GM12878 (cell line): ENCODE results near the gene PPP1R11. TPM values are rescaled to one million over a fixed set of nuclear protein-coding genes. Genes with fewer than 3 reads are reported as not detected.

Experiments
- ATAC-seq: fragments of 200-7000 bp; cut with Tn5 transposase; 3 replicates; pipeline ENCODE4 v1.9.1; 2020; ENCODE audit warnings: mild to moderate bottlenecking, moderate library complexity
- BruUV-seq: library from RNA; stranded (reverse); fragments of 400-500 nt; replicated peaks from 2 replicates; lab custom pipeline; 2021; lab: Mats Ljungman, UMichigan
- CTCF ChIA-PET: fragments of 300-600 bp; sonication (Branson Sonifier 250); formaldehyde crosslinking; extraction: SDS; loops from one replicate; lab custom pipeline; 2021; ENCODE audit warnings: inconsistent platforms; lab: Yijun Ruan, JAX
- POLR2A ChIA-PET: fragments of 350-600 bp; formaldehyde crosslinking; extraction: SDS; loops from one replicate; lab custom pipeline; 2021; ENCODE audit warnings: inconsistent platforms; lab: Charles Lee
- RAD21 ChIA-PET: fragments of 300-600 bp; sonication (Branson Sonifier 250); formaldehyde crosslinking; loops from one replicate; lab custom pipeline; 2023; ENCODE audit warnings: antibody characterized with exemption; ENCODE audit not compliant: unreplicated experiment; lab: Charles Lee
- SMC1A ChIA-PET: fragments of 300-600 bp; sonication (Branson Sonifier 250); formaldehyde crosslinking; loops from one replicate; lab custom pipeline; 2023; ENCODE audit not compliant: unreplicated experiment, uncharacterized antibody; lab: Charles Lee
- DNase-seq: peaks from one replicate; pipeline ENCODE4 v3.0.0-alpha.2; 2011; ENCODE audit warnings: low read depth, low spot score
- FAIRE-seq: peaks from 3 replicates; lab custom pipeline; 2011; peaks lifted over from hg19 to GRCh38; lab: Jason Lieb, UNC
- H2AFZ ChIP-seq: 2 replicates; pipeline ENCODE4 v1.6.0; 2011; ENCODE audit warnings: low read depth, low read length, control low read depth; ENCODE audit not compliant: control insufficient read depth
- H3K27ac ChIP-seq: 2 replicates; pipeline ENCODE4 v1.5.1; 2011; ENCODE audit warnings: control low read depth; ENCODE audit not compliant: control insufficient read depth, insufficient read depth
- H3K27me3 ChIP-seq, 2 experiments: replicated peaks in 1 of 2; 2 replicates each; pipeline versions ENCODE4 v1.6.0 to v1.6.1; 2011; ENCODE audit warnings: low read length in 1 of 2; ENCODE audit not compliant: control insufficient read depth in 2 of 2, insufficient read depth in 2 of 2
- H3K36me3 ChIP-seq, 2 experiments: 2 replicates each; pipeline ENCODE4 v1.5.1; 2011; ENCODE audit warnings: low read length in 1 of 2; ENCODE audit not compliant: control insufficient read depth in 2 of 2, insufficient read depth in 2 of 2
- H3K4me1 ChIP-seq: 2 replicates; pipeline ENCODE4 v1.6.1; 2011; ENCODE audit warnings: mild to moderate bottlenecking, low read length, moderate library complexity, mixed read lengths; ENCODE audit not compliant: control insufficient read depth, insufficient read depth
- H3K4me2 ChIP-seq: 2 replicates; pipeline ENCODE4 v1.6.0; 2011; ENCODE audit warnings: control low read depth; ENCODE audit not compliant: control insufficient read depth, insufficient read depth
- H3K4me3 ChIP-seq: fragments of 200-600 bp; sonication (generic); 2 replicates; pipeline ENCODE4 v1.5.1; 2016
- H3K79me2 ChIP-seq: 2 replicates; pipeline ENCODE4 v1.6.0; 2011; ENCODE audit warnings: low read length; ENCODE audit not compliant: control insufficient read depth, insufficient read depth
- H3K9ac ChIP-seq: 2 replicates; pipeline ENCODE4 v1.8.0; 2011; ENCODE audit warnings: low read length, control low read depth, mixed read lengths; ENCODE audit not compliant: control insufficient read depth, insufficient read depth
- H3K9me3 ChIP-seq: replicated peaks from 3 replicates; pipeline ENCODE4 v1.5.1; 2011; ENCODE audit warnings: mild to moderate bottlenecking, low read length; ENCODE audit not compliant: control insufficient read depth, insufficient read depth
- H4K20me1 ChIP-seq: 2 replicates; pipeline ENCODE4 v1.6.0; 2011; ENCODE audit not compliant: control insufficient read depth, insufficient read depth
- BMI1 ChIP-seq: fragments of 450-650 bp; IDR thresholded peaks from 2 replicates; pipeline ENCODE4 v1.6.1; 2016; ENCODE audit warnings: mild to moderate bottlenecking, moderate library complexity, borderline replicate concordance
- CHD1 ChIP-seq: IDR thresholded peaks from 2 replicates; pipeline ENCODE4 v1.6.1; 2012; ENCODE audit warnings: low read depth, low read length, improper control_type of control experiment
- CTCF ChIP-seq, 3 experiments: IDR thresholded peaks in 2 of 3; conservative IDR thresholded peaks in 1 of 3; 2 replicates each; pipeline ENCODE4 v1.5.1; 2011; ENCODE audit warnings: low read depth in 3 of 3, low read length in 3 of 3, mild to moderate bottlenecking in 3 of 3, control low read depth in 2 of 3, moderate library complexity in 2 of 3, inconsistent platforms in 1 of 3, mixed read lengths in 1 of 3; ENCODE audit not compliant: control insufficient read depth in 2 of 3, insufficient read depth in 1 of 3; ENCODE audit errors: extremely low read depth in 1 of 3
- DPF2 ChIP-seq: fragments of 450-650 bp; IDR thresholded peaks from 2 replicates; pipeline ENCODE4 v1.6.1; 2017; ENCODE audit warnings: mild to moderate bottlenecking
- EZH2 ChIP-seq: IDR thresholded peaks from 2 replicates; pipeline ENCODE4 v1.6.1; 2012; ENCODE audit warnings: low read depth, mild to moderate bottlenecking, control low read depth, inconsistent platforms, low read length, borderline replicate concordance; ENCODE audit not compliant: control insufficient read depth
- IKZF2 ChIP-seq, 2 experiments: fragments of 450-650 bp; IDR thresholded peaks; 2 replicates each; pipeline ENCODE4 v1.6.1; 2017; ENCODE audit warnings: mild to moderate bottlenecking in 2 of 2, moderate library complexity in 2 of 2
- JUND ChIP-seq: IDR thresholded peaks from 2 replicates; pipeline ENCODE4 v1.6.1; 2012; ENCODE audit warnings: low read depth, mild to moderate bottlenecking, low read length, improper control_type of control experiment, moderate library complexity
- MEF2A ChIP-seq: IDR thresholded peaks from 2 replicates; pipeline ENCODE4 v1.6.1; 2011; ENCODE audit warnings: low read depth, mild to moderate bottlenecking, low read length, moderate library complexity; ENCODE audit not compliant: insufficient read depth
- POU2F2 ChIP-seq: IDR thresholded peaks from 3 replicates; pipeline ENCODE4 v1.6.1; 2011; ENCODE audit warnings: low read depth, mild to moderate bottlenecking, low read length, borderline replicate concordance
- SUZ12 ChIP-seq: fragments of 200-600 bp; sonication (generic); IDR thresholded peaks from one replicate; pipeline ENCODE4 v1.6.1; 2018; ENCODE audit warnings: antibody characterized with exemption, mild to moderate bottlenecking; ENCODE audit not compliant: unreplicated experiment
- WGBS: methylation state at CpG from one replicate; pipeline ENCODE4 v1.1.6; 2016; ENCODE audit warnings: low lambda C conversion rate; ENCODE audit not compliant: insufficient replicate concordance, insufficient coverage; ENCODE audit errors: missing lambda C conversion rate; 5-methylcytosine and 5-hydroxymethylcytosine counted together
- in situ Hi-C: fragments of 300-500 bp; cut with MboI; formaldehyde crosslinking; loops from 9 replicates; pipeline ENCODE4 v1.14.3; 2018; ENCODE audit warnings: mixed read lengths
- intact Hi-C: fragments of 100-400 bp; cut with micrococcal nuclease; formaldehyde crosslinking; loops from one replicate; pipeline ENCODE4 v1.14.2; 2022; ENCODE audit not compliant: unreplicated experiment
- polyA plus RNA-seq, 11 experiments: library from polyadenylated mRNA; depleted of rRNA in 4 of 11; unstranded in 6 of 11; stranded (reverse) in 5 of 11; fragments of >200 nt; fragmentation: Nextera tagmentation in 4 of 11; fragmentation: Illumina TruSeq in 1 of 11; extraction: Ambion mirVana in 4 of 11; extraction: Trizol in 1 of 11; gene quantifications; 1 replicate in 1 of 11; 2 replicates in 10 of 11; pipeline versions ENCODE4 v1.2.1 to v1.2.3, GENCODE V29; 2011 to 2016; ENCODE audit warnings: inconsistent platforms in 2 of 11, missing spikeins in 2 of 11, low read depth in 1 of 11
- total RNA-seq, 4 experiments: library from RNA; depleted of rRNA in 3 of 4; stranded (reverse); fragments of >200 nt in 3 of 4; fragmentation: Illumina TruSeq in 1 of 4; extraction: Trizol in 1 of 4; gene quantifications; 2 replicates each; pipeline versions ENCODE4 v1.2.1 to v1.2.3, GENCODE V29; 2013 to 2021

PPP1R11 gene
- total and polyA plus RNA-seq, 10 of the 15 experiments (the other 5 are each of a cell fraction or from before 2014, with no cell fraction given): 12.6 to 56.1 (median 33.5) TPM

GRCh38 chr6:30075094-30075789 lies 8.2 kb downstream of the PPP1R11 start, which contains the start of gene RNF39:
RNF39 (minus strand) TSS chr6:30075769; CDS start chr6:30075585, 184 bp downstream.
- in situ Hi-C loops (no loop called here), intact Hi-C loops (no loop called here)
- no peaks in the 10 kb centered on the region for H3K4me1 ChIP-seq
- ChIA-PET CTCF (interaction anchor here (0.7 kb wide), 1 partner anchor 28 kb away, joined by 3 read pairs; no protein-coding TSS in a partner anchor), POLR2A (no interaction called here), RAD21 (no interaction called here), SMC1A (no interaction called here)
- H3K36me3 ChIP-seq: no peaks in the 10 kb centered on the region
- H3K4me2 ChIP-seq: no peak within 1 kb of the TSS
- no peaks in the 10 kb centered on the region for H4K20me1 ChIP-seq
- DNase-seq (no peak), ATAC-seq (no peak), FAIRE-seq (no peak)
- H3K9ac ChIP-seq: no peak within 1 kb of the TSS
- no peaks in the 10 kb centered on the region for H3K79me2 ChIP-seq
- no TSS peak for BruUV-seq
- peaks cover 4 to 19% of the 10 kb centered on the region in 2 experiments for H3K27me3 ChIP-seq
- no peak within 1 kb of the TSS for H2AFZ ChIP-seq
- WGBS: 17% methylated on average over 60 of the region's 64 CpGs
- no peaks in the 10 kb centered on the region for H3K9me3 ChIP-seq
- TF ChIP-seq SUZ12 (peak; percentile 34), MEF2A (no peak)
- no peak within 1 kb of the TSS for H3K27ac ChIP-seq
- H3K4me3 ChIP-seq: no peak within 1 kb of the TSS

GRCh38 chr6:30075790-30076732 lies 9.1 kb downstream of the PPP1R11 start:
- Histone ChIP-seq H3K4me1 (no peaks in the 10 kb centered on the region), H3K79me2 (no peaks in the 10 kb centered on the region), H3K9ac (no peak overlapping the region), H3K27me3 (peaks cover 4 to 19% of the 10 kb centered on the region in 2 experiments), H3K4me2 (no peak overlapping the region), H4K20me1 (no peaks in the 10 kb centered on the region), H3K4me3 (no peak overlapping the region), H3K9me3 (no peaks in the 10 kb centered on the region), H3K27ac (no peak overlapping the region), H3K36me3 (no peaks in the 10 kb centered on the region), H2AFZ (no peak overlapping the region)
- in situ Hi-C loops (no loop called here), intact Hi-C loops (no loop called here)
- WGBS: 52% methylated on average over 22 of the region's 22 CpGs
- TF ChIP-seq CHD1 (no peak), IKZF2 (IDR thresholded peaks at IDR 0.05) (no peak), POU2F2 (no peak), JUND (no peak), BMI1 (no peak), CTCF (IDR thresholded peaks at IDR 0.05 in 2 of 3, conservative IDR thresholded peaks at IDR 0.05 in 1 of 3; ENCODE audit: control insufficient read depth in 2 of 3, extremely low read depth in 1 of 3, insufficient read depth in 1 of 3, low read depth in 3 of 3, low read length in 3 of 3) (peak; percentile 9 to 23 (median 22); a peak in 3 of 6 replicates), EZH2 (0 out of 2 replicates have a peak, but pooled peaks have one; percentile 15), DPF2 (no peak)
- ChIA-PET RAD21 (no interaction called here), CTCF (interaction anchor here (0.7 to 1.1 kb wide), 3 partner anchors 10 to 27 kb away, joined by 3 read pairs; partner anchors contain the start of genes POLR1H and PPP1R11), SMC1A (interaction anchor here (0.7 kb wide), 1 partner anchor 92 kb away, joined by 4 read pairs; no protein-coding TSS in a partner anchor), POLR2A (no interaction called here)
- no TSS peak for BruUV-seq
- ATAC-seq (no peak), FAIRE-seq (no peak), DNase-seq (no peak)
